ENCODE data around the gene E2F4.

DNA sequence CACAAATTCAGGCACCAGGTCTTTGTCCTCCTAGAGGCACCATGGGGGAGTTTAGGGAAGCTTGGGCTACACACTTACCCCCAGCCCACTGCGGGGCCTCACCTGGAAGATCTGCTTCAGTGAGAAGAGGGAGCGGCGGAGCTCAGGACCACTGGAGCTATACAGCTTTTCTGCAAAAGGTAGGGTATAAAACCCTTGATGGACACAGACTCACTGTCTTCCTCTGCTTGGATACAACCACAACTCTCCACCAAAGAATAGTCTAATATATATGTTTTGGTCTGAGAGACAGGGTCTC lies 46.3 kb downstream of the E2F4 start:
- TF ChIP-seq, protein P1, sequence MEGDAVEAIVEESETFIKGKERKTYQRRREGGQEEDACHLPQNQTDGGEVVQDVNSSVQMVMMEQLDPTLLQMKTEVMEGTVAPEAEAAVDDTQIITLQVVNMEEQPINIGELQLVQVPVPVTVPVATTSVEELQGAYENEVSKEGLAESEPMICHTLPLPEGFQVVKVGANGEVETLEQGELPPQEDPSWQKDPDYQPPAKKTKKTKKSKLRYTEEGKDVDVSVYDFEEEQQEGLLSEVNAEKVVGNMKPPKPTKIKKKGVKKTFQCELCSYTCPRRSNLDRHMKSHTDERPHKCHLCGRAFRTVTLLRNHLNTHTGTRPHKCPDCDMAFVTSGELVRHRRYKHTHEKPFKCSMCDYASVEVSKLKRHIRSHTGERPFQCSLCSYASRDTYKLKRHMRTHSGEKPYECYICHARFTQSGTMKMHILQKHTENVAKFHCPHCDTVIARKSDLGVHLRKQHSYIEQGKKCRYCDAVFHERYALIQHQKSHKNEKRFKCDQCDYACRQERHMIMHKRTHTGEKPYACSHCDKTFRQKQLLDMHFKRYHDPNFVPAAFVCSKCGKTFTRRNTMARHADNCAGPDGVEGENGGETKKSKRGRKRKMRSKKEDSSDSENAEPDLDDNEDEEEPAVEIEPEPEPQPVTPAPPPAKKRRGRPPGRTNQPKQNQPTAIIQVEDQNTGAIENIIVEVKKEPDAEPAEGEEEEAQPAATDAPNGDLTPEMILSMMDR (IDR thresholded peaks at IDR 0.05; ENCODE audit: low read depth, low read length), result no peak
- no peak for TF ChIP-seq EZH2phosphoT487 (IDR thresholded peaks at IDR 0.05; ENCODE audit: low read depth)
